HepG2 (cell line): Measurements from ENCODE around the gene CMTM5. TPM values are rescaled to one million over a fixed set of nuclear protein-coding genes. Genes with fewer than 3 reads are reported as not detected.

Experiments used
- ATF6 ChIP-seq: sonication (generic); formaldehyde crosslinking; conservative IDR thresholded peaks from 2 replicates; pipeline ENCODE4 v1.4.0; 2020; ENCODE audit warnings: missing genetic modification reagents
- EZH2 ChIP-seq: conservative IDR thresholded peaks from 2 replicates; pipeline ENCODE4 v1.6.1; 2012; ENCODE audit warnings: mild to moderate bottlenecking, low read depth, low read length, moderate library complexity
- MTA1 ChIP-seq: sonication (generic); formaldehyde crosslinking; IDR thresholded peaks from 2 replicates; pipeline ENCODE4 v1.4.0; 2020; ENCODE audit warnings: missing genetic modification reagents, mild to moderate bottlenecking, borderline replicate concordance
- POLR2AphosphoS2 ChIP-seq: IDR thresholded peaks from 2 replicates; pipeline ENCODE4 v1.6.1; 2011; ENCODE audit warnings: low read depth, low read length, improper control_type of control experiment
- SPEN ChIP-seq: sonication (generic); formaldehyde crosslinking; IDR thresholded peaks from 2 replicates; pipeline ENCODE4 v1.5.1; 2020; ENCODE audit warnings: low read depth, mild to moderate bottlenecking, missing genetic modification reagents
- ZNF234 ChIP-seq: sonication (generic); formaldehyde crosslinking; conservative IDR thresholded peaks from 2 replicates; pipeline ENCODE4 v1.5.1; 2020; ENCODE audit warnings: mild to moderate bottlenecking, missing genetic modification reagents
- ZNF768 ChIP-seq: sonication (generic); formaldehyde crosslinking; IDR thresholded peaks from 2 replicates; pipeline ENCODE4 v1.4.0; 2020; ENCODE audit warnings: missing genetic modification reagents
- polyA plus RNA-seq, 8 experiments: library from polyadenylated mRNA; depleted of rRNA in 3 of 8; stranded (reverse) in 7 of 8; unstranded in 1 of 8; fragments of >200 nt; fragmentation: Illumina TruSeq in 4 of 8; extraction: Trizol in 4 of 8; gene quantifications; 2 replicates each; pipeline versions ENCODE4 v1.2.1 to v1.2.3, GENCODE V29; 2011 to 2016; ENCODE audit warnings: low read depth in 4 of 8, missing spikeins in 1 of 8, mixed read lengths in 1 of 8; ENCODE audit not compliant: insufficient read depth in 1 of 8
- total RNA-seq, 5 experiments: library from RNA; depleted of rRNA; stranded (reverse); fragments of >200 nt; fragmentation: Illumina TruSeq; extraction: Trizol; gene quantifications; 2 replicates each; pipeline ENCODE4 v1.2.3, GENCODE V29; 2016; ENCODE audit warnings: low read depth in 1 of 5
- TF ChIP-seq, protein P1 (sequence below): sonication (generic); formaldehyde crosslinking; IDR thresholded peaks from 2 replicates; pipeline ENCODE4 v1.9.0; 2021; ENCODE audit warnings: mild to moderate bottlenecking, missing genetic modification reagents

CMTM5 gene
- total and polyA plus RNA-seq, 2 of the 13 experiments (the other 11 are each of a cell fraction or from before 2014, with no cell fraction given), result not detected

DNA sequence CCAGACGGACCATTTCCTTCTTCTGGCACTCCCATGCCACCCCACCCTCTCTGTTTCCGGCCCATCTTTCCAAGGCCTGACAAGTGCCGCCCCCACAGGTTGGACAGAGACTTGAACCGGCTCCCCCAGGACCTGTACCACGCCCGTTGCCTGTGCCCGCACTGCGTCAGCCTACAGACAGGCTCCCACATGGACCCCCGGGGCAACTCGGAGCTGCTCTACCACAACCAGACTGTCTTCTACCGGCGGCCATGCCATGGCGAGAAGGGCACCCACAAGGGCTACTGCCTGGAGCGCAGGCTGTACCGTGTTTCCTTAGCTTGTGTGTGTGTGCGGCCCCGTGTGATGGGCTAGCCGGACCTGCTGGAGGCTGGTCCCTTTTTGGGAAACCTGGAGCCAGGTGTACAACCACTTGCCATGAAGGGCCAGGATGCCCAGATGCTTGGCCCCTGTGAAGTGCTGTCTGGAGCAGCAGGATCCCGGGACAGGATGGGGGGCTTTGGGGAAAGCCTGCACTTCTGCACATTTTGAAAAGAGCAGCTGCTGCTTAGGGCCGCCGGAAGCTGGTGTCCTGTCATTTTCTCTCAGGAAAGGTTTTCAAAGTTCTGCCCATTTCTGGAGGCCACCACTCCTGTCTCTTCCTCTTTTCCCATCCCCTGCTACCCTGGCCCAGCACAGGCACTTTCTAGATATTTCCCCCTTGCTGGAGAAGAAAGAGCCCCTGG is 1.2 kb upstream of the CMTM5 start (continued):
- TF ChIP-seq, protein P1, sequence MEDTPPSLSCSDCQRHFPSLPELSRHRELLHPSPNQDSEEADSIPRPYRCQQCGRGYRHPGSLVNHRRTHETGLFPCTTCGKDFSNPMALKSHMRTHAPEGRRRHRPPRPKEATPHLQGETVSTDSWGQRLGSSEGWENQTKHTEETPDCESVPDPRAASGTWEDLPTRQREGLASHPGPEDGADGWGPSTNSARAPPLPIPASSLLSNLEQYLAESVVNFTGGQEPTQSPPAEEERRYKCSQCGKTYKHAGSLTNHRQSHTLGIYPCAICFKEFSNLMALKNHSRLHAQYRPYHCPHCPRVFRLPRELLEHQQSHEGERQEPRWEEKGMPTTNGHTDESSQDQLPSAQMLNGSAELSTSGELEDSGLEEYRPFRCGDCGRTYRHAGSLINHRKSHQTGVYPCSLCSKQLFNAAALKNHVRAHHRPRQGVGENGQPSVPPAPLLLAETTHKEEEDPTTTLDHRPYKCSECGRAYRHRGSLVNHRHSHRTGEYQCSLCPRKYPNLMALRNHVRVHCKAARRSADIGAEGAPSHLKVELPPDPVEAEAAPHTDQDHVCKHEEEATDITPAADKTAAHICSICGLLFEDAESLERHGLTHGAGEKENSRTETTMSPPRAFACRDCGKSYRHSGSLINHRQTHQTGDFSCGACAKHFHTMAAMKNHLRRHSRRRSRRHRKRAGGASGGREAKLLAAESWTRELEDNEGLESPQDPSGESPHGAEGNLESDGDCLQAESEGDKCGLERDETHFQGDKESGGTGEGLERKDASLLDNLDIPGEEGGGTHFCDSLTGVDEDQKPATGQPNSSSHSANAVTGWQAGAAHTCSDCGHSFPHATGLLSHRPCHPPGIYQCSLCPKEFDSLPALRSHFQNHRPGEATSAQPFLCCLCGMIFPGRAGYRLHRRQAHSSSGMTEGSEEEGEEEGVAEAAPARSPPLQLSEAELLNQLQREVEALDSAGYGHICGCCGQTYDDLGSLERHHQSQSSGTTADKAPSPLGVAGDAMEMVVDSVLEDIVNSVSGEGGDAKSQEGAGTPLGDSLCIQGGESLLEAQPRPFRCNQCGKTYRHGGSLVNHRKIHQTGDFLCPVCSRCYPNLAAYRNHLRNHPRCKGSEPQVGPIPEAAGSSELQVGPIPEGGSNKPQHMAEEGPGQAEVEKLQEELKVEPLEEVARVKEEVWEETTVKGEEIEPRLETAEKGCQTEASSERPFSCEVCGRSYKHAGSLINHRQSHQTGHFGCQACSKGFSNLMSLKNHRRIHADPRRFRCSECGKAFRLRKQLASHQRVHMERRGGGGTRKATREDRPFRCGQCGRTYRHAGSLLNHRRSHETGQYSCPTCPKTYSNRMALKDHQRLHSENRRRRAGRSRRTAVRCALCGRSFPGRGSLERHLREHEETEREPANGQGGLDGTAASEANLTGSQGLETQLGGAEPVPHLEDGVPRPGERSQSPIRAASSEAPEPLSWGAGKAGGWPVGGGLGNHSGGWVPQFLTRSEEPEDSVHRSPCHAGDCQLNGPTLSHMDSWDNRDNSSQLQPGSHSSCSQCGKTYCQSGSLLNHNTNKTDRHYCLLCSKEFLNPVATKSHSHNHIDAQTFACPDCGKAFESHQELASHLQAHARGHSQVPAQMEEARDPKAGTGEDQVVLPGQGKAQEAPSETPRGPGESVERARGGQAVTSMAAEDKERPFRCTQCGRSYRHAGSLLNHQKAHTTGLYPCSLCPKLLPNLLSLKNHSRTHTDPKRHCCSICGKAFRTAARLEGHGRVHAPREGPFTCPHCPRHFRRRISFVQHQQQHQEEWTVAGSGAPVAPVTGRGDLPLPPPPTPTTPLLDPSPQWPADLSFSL (CRISPR knock-in tag), result no peak
- TF ChIP-seq MTA1 (CRISPR knock-in tag) (peak; percentile 42; the same call in 1 of the 2 replicates), POLR2AphosphoS2 (no peak), ZNF768 (CRISPR knock-in tag) (peak; percentile 45; the same call in 1 of the 2 replicates), EZH2 (peak; percentile 65; the same call in 1 of the 2 replicates), ZNF234 (CRISPR knock-in tag) (no peak), ATF6 (CRISPR knock-in tag) (no peak), SPEN (no peak)
